ENCODE measurements around the gene DIS3L2.

The DIS3L2 gene

GRCh38 chr2:232229911-232230310 lies 268.4 kb downstream of the DIS3L2 start:
- no peak for DNase-seq (ENCODE audit: low read depth)

- DNase-seq (ENCODE audit: low read depth): no peak
Observed at GRCh38 chr2:232230560-232230959, 269.0 kb downstream of the DIS3L2 start.

DNA sequence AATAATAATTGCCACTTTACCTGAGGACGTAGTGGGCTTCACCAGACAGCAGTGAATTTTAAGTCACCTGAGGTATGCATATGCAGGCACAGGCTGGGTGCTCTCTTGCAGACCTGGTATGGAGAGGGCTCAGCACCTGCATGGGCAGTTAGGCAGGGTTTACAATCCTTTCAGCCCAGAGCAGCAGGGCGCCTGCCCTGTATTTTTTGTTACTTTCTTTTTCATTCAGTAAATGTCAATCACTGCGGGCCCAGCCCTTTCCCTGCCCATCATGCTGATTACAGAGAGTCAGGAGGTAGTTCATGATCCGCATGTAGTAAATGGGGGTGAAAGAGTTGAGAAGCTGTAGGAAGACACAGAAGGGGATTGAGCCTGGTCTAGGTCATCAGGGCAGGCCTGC lies 270.0 kb downstream of the DIS3L2 start:
- no peak for DNase-seq (ENCODE audit: low read depth)

GRCh38 chr2:232232915-232233314 lies 271.4 kb downstream of the DIS3L2 start:
- DNase-seq (ENCODE audit: low read depth): no peak

GRCh38 chr2:232234922-232235615 lies 273.6 kb downstream of the DIS3L2 start:
- DNase-seq (ENCODE audit: low read depth): no peak

DNA sequence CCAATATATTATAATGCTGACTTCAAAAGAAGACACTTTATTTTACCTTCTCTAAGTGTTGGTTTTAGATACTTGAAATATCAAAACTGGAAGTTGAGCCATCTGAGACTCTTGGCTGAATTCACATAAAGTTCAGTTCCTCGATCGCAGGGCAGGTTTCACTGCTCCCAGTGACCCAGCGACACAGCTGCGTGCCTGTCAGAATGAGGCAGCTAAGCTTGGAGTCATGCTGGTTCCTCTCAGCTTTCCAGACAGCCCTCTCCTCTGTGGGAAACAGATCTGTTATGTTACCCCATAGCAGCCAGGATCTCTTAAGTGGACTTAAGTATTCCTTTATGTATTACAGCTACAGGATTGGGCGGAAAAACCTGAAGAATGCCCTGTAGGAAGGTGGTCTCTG lies 274.2 kb downstream of the DIS3L2 start:
- no peak for DNase-seq (ENCODE audit: low read depth)

GRCh38 chr2:232236200-232236599 lies 274.7 kb downstream of the DIS3L2 start:
- DNase-seq (ENCODE audit: low read depth): no peak

DNA sequence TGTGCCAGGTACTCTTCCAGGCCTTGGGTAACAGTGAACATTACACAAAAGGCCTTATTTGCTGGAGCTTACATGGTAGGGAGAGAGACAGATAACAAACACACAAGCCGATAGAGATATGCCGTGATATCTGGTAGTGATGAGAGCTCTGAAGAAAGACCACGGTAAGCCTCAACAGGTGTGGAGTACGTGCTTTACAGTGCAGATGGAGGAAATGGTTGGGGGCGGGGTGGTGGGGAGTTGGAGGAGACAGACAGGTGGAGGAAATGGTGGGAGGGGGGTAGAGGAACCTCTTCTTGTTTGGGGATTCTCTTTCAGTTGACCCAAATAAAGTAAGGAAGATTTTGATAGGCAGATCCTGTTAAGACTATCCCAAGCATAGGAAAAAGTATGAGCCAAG lies 276.0 kb downstream of the DIS3L2 start:
- DNase-seq (ENCODE audit: low read depth): no peak

DNA sequence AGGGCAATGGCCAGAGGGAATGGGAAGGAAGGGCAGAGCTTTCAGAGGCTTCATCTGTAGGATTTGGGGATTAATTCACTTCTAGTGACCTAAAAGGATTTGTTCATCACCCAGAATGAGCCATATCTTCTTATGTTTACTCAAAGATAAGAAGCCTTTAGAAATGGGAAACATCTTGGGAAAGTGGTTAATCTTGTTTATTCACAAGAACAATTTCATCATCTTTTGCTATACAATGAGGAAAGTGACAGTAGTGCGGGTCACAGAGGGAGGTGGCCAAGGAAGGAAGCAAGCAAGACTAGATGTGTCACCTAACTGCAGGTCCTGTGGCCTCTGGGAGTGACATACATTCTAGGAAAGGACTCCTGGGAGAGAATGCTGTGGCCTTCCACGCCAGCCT lies 276.6 kb downstream of the DIS3L2 start:
- DNase-seq (ENCODE audit: low read depth): no peak

DNA sequence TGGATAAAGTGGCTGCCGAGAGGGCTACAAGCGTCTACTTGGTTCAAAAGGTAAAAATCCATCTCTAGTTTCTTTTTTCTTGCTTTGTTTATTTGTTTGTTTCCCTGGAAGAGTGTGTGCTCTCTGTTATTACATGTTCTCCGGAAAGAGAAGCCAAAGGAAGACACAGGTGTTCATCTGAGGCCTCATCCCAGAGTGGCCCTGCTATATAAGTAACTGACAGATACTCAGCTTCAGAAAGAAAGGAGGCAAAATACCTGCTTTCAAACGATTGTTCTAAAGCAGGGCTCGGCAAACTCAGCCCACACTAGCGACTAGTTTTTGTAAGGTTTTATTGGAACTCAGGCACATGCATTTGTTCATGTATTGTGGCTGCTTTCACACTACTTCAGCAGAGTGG lies 277.1 kb downstream of the DIS3L2 start:
- DNase-seq (ENCODE audit: low read depth): no peak

- DNase-seq (ENCODE audit: low read depth): no peak
Observed at GRCh38 chr2:232239951-232240681, 278.6 kb downstream of the DIS3L2 start.

GRCh38 chr2:232240906-232241305 lies 279.4 kb downstream of the DIS3L2 start:
- no peak for DNase-seq (ENCODE audit: low read depth)

- DNase-seq (ENCODE audit: low read depth): no peak
Observed at GRCh38 chr2:232242316-232242715, 280.8 kb downstream of the DIS3L2 start.

GRCh38 chr2:232245111-232245510 lies 283.6 kb downstream of the DIS3L2 start:
- no peak for DNase-seq (ENCODE audit: low read depth)

DNA sequence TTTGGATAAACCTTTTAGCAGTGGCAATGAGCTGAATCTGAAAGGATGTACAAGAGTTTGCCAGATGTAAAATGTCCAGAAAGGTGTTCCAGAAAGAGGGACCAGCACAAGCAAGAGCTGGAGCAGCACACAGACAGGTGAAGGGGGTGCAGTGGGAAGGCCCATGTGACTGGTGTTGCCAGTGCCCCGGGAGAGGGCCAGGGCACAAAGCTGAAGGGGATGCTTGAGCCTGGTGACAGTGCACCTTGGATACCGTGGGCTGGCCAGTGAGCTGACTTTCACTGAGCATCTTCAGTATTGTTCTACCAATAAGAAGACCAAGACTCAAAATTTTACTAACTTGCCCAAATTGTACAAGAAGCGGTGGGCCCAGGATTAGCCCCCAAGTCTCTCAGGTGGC lies 284.7 kb downstream of the DIS3L2 start:
- no peak for DNase-seq (ENCODE audit: low read depth)

- DNase-seq (ENCODE audit: low read depth): no peak
Observed at GRCh38 chr2:232249096-232249495, 287.6 kb downstream of the DIS3L2 start.

- DNase-seq (ENCODE audit: low read depth): no peak
Observed at GRCh38 chr2:232250246-232251175, 289.0 kb downstream of the DIS3L2 start.

GRCh38 chr2:232255033-232255432 lies 293.5 kb downstream of the DIS3L2 start:
- DNase-seq (ENCODE audit: low read depth): no peak

DNA sequence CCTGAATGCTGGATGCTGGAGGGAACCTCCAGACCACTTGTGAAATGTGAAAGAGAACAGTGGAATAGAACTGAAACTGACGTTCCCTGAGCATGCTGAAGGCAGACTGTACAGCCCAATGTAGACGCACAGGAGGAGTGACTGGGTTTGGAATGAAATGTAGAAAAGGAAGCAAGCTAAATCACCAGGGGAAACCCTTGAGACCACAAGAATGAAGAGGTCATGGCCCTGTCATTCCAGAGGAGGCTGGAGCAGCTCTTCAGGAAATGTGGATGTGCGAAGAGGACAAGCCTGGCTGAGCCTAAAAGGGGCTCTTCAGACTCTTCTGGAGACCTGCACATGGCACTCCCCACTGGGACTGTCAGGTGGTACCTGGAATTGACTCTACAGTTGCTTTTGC lies 298.6 kb downstream of the DIS3L2 start:
- no peak for DNase-seq (ENCODE audit: low read depth)

DNA sequence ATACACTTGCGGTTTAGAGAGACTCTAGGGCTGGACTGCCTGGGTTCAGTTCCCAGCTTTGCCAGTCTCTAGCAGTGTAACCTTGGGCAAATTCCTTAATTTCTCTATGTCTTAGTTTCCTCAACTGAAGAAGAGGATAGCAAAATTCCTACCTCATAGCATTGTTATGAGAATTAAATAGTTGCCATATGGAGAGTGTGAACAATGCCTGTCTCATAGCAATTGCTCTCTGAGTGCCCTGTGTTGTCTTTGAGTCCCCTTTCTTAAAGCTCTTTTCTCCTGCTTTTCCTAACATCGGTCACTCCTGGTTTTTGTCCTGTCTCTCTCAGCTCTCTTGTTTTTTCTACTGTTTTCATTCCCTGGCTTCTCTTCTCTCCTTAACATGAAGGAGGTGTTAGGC lies 300.3 kb downstream of the DIS3L2 start:
- DNase-seq (ENCODE audit: low read depth): no peak

GRCh38 chr2:232263295-232263694 lies 301.8 kb downstream of the DIS3L2 start:
- DNase-seq (ENCODE audit: low read depth): no peak

DNA sequence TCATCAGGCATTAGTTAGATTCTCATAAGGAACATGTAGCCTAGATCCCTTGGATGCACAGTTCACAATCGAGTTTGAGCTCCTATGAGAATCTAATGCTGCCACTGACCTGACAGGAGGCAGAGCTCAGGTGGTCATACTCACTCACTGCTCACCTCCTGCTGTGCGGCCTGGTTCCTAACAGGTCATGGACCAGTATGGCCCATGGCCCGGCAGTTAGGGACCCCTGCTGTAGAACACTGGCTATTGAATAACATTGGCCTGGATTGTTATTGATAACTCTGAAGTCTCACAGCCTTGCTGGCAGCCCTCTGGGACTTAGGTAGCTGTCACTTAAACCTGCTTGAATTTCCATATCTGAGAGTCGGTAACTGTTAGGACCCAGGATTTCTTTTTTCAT lies 302.6 kb downstream of the DIS3L2 start:
- DNase-seq (ENCODE audit: low read depth): no peak

- no peak for DNase-seq (ENCODE audit: low read depth)
Observed at GRCh38 chr2:232265329-232265728, 303.8 kb downstream of the DIS3L2 start.
